Subcutaneous adipose tissue (tissue), 4 donors: ENCODE results near the gene UTP4. TPM values are rescaled to one million over a fixed set of nuclear protein-coding genes. Genes with fewer than 3 reads are reported as not detected.

Experiments
- total RNA-seq, 4 donors: library from RNA; depleted of rRNA; stranded (reverse); fragments of >200 nt; gene quantifications; one replicate each; pipeline ENCODE4 v1.1.0, GENCODE V29; 2016
- TF ChIP-seq, protein P1 (sequence below): fragments of 450-650 bp; IDR thresholded peaks from one replicate; pipeline ENCODE4 v1.5.1; 2016; ENCODE audit warnings: low read depth, mild to moderate bottlenecking, control low read depth, antibody characterized with exemption, moderate library complexity

UTP4 gene
- total RNA-seq, 4 donors from 2014 or later: 21.7 to 52.8 (median 28.8) TPM

- TF ChIP-seq, protein P1, sequence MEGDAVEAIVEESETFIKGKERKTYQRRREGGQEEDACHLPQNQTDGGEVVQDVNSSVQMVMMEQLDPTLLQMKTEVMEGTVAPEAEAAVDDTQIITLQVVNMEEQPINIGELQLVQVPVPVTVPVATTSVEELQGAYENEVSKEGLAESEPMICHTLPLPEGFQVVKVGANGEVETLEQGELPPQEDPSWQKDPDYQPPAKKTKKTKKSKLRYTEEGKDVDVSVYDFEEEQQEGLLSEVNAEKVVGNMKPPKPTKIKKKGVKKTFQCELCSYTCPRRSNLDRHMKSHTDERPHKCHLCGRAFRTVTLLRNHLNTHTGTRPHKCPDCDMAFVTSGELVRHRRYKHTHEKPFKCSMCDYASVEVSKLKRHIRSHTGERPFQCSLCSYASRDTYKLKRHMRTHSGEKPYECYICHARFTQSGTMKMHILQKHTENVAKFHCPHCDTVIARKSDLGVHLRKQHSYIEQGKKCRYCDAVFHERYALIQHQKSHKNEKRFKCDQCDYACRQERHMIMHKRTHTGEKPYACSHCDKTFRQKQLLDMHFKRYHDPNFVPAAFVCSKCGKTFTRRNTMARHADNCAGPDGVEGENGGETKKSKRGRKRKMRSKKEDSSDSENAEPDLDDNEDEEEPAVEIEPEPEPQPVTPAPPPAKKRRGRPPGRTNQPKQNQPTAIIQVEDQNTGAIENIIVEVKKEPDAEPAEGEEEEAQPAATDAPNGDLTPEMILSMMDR: no peak
These were observed 39.1 kb downstream of the UTP4 start for GRCh38 chr16:69171325-69172084.

DNA sequence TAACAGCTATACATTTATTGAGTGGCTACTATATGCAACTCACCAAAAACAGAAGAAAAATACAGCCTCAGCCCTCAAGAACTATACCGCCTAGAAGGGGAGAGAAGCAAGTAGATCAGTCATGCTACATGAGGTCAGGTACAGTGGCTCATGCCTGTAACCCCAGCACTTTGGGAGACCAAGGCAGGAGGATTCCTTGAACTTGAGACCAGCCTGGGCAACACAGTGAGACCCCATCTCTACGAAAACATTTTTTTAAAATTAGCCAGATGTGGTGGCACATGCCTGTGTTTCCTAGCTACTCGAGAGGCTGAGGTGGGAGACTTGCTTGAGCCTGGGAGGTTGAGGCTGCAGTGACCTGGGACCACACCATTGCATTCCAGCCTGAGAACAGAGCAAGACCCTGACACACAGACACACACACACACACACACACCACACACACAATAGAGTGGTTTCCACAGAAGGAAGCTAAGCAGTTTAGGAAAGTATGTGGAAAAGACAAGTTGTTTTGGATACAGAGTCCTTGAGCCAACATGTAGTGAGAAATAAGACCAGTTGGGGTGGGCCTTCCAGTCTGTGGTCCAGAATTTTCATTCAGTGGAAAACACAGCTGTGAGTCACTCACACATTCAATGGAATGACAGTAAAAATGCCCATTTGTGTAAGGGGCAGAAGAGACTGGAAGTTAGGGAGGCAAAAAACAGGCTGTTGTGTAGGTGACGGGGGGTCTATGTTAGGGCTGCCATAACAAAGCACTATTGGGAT, 43.8 kb downstream of the UTP4 start:
- TF ChIP-seq, protein P1: no peak

DNA sequence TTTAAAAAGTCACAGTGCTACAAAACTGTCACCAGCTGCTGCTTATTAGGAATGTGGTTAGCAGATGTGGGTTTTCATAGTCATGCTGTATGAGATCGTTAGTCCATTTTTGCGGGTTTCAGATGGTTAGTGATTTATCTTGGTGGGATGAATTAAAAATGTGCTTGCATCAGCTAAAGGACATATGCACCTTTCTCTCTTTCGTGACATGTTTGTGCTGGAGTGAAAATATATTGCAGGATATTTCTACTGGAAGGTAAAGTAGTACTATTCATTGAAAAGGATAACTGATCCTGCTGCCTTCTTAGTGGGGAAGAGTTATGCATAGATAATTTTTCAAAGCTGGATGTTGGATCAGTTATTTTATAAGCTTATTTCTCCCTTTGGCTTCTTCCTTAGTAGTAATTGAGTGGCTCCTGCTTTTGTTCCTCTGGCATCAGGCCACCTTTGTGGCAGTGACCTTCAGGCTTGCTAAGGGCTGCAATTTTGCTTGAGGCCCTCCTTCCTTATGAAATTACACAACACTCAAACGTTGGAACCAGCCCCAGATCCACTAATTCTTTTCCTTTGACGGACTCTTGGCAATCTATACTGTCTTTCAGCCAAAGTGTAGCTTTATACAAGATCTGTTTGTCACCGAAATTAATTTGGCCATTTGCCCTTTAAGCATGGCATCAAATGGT, 47.0 kb downstream of the UTP4 start:
- TF ChIP-seq, protein P1: no peak

- TF ChIP-seq, protein P1: no peak
These were observed 47.5 kb downstream of the UTP4 start for GRCh38 chr16:69180011-69180338.

DNA sequence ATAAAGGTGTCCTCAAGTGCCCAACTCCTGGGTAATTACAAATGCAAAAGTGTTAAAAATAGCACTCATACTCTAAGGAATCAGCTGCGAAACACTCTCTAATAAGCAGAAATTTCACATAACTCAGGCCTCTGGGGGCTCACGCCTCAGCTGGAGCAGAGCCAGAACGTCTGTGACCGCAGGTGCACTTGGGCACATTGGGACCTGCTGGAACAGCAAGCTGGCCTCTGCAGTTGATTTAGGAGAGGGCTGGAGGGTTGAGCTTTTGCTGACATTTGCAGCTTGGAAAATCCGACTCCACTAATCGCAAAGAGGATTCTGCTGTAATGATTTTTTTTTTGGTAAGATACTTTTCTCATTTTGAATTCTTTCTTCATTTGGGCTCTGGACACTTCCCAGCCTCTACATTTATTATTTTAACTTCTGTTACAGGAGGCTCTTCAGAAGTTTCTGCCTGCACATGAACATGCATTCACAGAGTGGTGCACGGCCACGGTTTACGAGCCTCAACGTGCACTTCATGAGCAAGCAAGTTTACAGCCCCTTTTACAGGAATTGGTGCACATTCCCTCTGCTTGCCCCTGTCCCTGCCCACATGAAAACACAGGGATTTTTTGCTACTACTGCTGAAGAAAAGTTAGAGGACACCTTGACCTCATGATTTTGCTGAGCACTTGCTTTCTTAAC, 50.4 kb downstream of the UTP4 start:
- TF ChIP-seq, protein P1: no peak

DNA sequence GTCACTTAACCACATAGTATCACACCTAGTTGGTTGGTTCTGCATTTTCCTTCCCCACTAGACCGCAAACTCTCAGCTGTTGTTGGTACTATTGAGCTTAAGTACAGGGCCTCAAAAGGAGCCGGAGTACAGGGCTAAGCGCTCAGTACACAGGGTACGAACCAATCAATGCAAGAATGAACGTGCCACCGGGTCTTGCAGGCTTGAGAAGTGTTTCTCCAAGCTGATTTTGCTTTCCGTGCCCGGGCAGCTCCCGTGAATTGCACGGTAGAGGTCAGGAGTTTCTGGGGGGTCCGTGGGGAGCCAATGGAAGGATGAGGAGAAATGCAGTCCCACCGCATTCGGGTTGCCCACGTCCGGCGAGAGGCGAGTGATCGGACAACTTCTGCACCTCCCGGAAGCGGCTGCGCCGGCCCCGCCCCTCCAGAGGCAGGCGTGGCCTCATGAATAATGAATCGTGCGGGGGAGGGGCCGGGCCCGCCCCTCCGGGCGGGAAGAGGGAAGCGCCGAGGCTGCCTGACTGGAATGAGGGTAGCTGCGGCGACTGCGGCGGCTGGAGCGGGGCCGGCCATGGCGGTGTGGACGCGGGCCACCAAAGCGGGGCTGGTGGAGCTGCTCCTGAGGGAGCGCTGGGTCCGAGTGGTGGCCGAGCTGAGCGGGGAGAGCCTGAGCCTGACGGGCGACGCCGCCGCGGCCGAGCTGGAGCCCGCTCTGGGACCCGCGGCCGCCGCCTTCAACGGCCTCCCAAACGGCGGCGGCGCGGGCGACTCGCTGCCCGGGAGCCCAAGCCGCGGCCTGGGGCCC, 54.4 kb downstream of the UTP4 start, which contains the start of gene SNTB2:
TSS of gene SNTB2 (plus strand) at position 523 of the 804 bp plus-strand sequence. CDS start at position 526, 3 bp downstream.
- TF ChIP-seq, protein P1: no peak
